ENCODE measurements around the gene CACNA1F. TPM values are rescaled to one million over a fixed set of nuclear protein-coding genes. Genes with fewer than 3 reads are reported as not detected.

CACNA1F gene
- total RNA-seq, 1 experiment from 2014 or later: not detected

GRCh38 chrX:49250066-49250465 is 16.9 kb upstream of the CACNA1F start:
- DNase-seq (ENCODE audit: low read depth, low spot score) (no peak), ATAC-seq (no peak)
- Histone ChIP-seq H3K27me3 (ENCODE audit: control insufficient read depth, insufficient read depth, low read length) (no peaks in the 10 kb centered on the region), H3K9me3 (ENCODE audit: control insufficient read depth, insufficient read depth, low read depth, low read length) (no peaks in the 10 kb centered on the region), H3K27ac (ENCODE audit: low read length) (no peak overlapping the region), H3K4me1 (ENCODE audit: control insufficient read depth, insufficient read depth, low read length) (no peaks in the 10 kb centered on the region), H3K36me3 (ENCODE audit: control insufficient read depth, insufficient read depth, low read length) (no peaks in the 10 kb centered on the region), H3K4me3 (ENCODE audit: low read depth in 2 of 2, low read length in 2 of 2) (no peak overlapping the region)
- POLR2A ChIA-PET: no interaction called here
- no peak for TF ChIP-seq TCF7L2 (IDR thresholded peaks at IDR 0.05; ENCODE audit: low read depth, low read length)
- intact Hi-C loops (cut with micrococcal nuclease; ENCODE audit: unreplicated experiment) (no loop called here), in situ Hi-C loops (cut with HindIII; ENCODE audit: low pct_unique_long_range_greater_than_20kb, low sequenced_read_pairs) (no loop called here)
- CTCF ChIA-PET: no interaction called here
- BruUV-seq (replicated peaks): no TSS peak

GRCh38 chrX:49249616-49250015 is 16.5 kb upstream of the CACNA1F start:
- Histone ChIP-seq H3K9me3 (ENCODE audit: control insufficient read depth, insufficient read depth, low read depth, low read length) (no peaks in the 10 kb centered on the region), H3K4me3 (ENCODE audit: low read depth in 2 of 2, low read length in 2 of 2) (no peak overlapping the region), H3K27me3 (ENCODE audit: control insufficient read depth, insufficient read depth, low read length) (no peaks in the 10 kb centered on the region), H3K27ac (ENCODE audit: low read length) (no peak overlapping the region), H3K36me3 (ENCODE audit: control insufficient read depth, insufficient read depth, low read length) (no peaks in the 10 kb centered on the region), H3K4me1 (ENCODE audit: control insufficient read depth, insufficient read depth, low read length) (no peaks in the 10 kb centered on the region)
- BruUV-seq (replicated peaks): no TSS peak
- ATAC-seq (no peak), DNase-seq (ENCODE audit: low read depth, low spot score) (no peak)
- intact Hi-C loops (cut with micrococcal nuclease; ENCODE audit: unreplicated experiment): no loop called here
- ChIA-PET POLR2A (interaction anchor here (0.6 kb wide), 1 partner anchor 59 kb away, joined by 3 read pairs; no protein-coding TSS in a partner anchor), CTCF (no interaction called here)
- in situ Hi-C loops (cut with HindIII; ENCODE audit: low pct_unique_long_range_greater_than_20kb, low sequenced_read_pairs): no loop called here
- TF ChIP-seq CTCF (IDR thresholded peaks at IDR 0.05): no peak

GRCh38 chrX:49249071-49249470 is 15.9 kb upstream of the CACNA1F start:
- Histone ChIP-seq H3K27ac (ENCODE audit: low read length) (no peak overlapping the region), H3K27me3 (ENCODE audit: control insufficient read depth, insufficient read depth, low read length) (no peaks in the 10 kb centered on the region), H3K9me3 (ENCODE audit: control insufficient read depth, insufficient read depth, low read depth, low read length) (no peaks in the 10 kb centered on the region), H3K36me3 (ENCODE audit: control insufficient read depth, insufficient read depth, low read length) (no peaks in the 10 kb centered on the region), H3K4me3 (ENCODE audit: low read depth in 2 of 2, low read length in 2 of 2) (no peak overlapping the region), H3K4me1 (ENCODE audit: control insufficient read depth, insufficient read depth, low read length) (no peaks in the 10 kb centered on the region)
- ChIA-PET CTCF (no interaction called here), POLR2A (interaction anchor here (0.6 kb wide), 1 partner anchor 58 kb away, joined by 3 read pairs; no protein-coding TSS in a partner anchor)
- DNase-seq (ENCODE audit: low read depth, low spot score) (no peak), ATAC-seq (no peak)
- intact Hi-C loops (cut with micrococcal nuclease; ENCODE audit: unreplicated experiment) (no loop called here), in situ Hi-C loops (cut with HindIII; ENCODE audit: low pct_unique_long_range_greater_than_20kb, low sequenced_read_pairs) (no loop called here)
- BruUV-seq (replicated peaks): no TSS peak
- TF ChIP-seq TCF7L2 (IDR thresholded peaks at IDR 0.05; ENCODE audit: low read depth, low read length): no peak
- no peak for TF ChIP-seq REST (IDR thresholded peaks at IDR 0.05; ENCODE audit: insufficient read depth in 1 of 2, low read depth in 2 of 2, low read length in 1 of 2)
- TF ChIP-seq POLR2AphosphoS5 (IDR thresholded peaks at IDR 0.05; ENCODE audit: low read depth, low read length): no peak
- TF ChIP-seq CTCF (IDR thresholded peaks at IDR 0.05): no peak
- TF ChIP-seq SIN3A (IDR thresholded peaks at IDR 0.05; ENCODE audit: borderline replicate concordance, insufficient read depth, low read depth, low read length): no peak
